GM12891 (cell line): ENCODE measurements around the gene NKX2-4. TPM values are rescaled to one million over a fixed set of nuclear protein-coding genes. Genes with fewer than 3 reads are reported as not detected.
"Not testable (repeated sequence)": the region's sequence is repeated elsewhere in the genome, so short reads cannot be mapped to it uniquely, and the experiment has no call there.

Experiments
- DNase-seq: peaks from one replicate; pipeline ENCODE4 v3.0.0; 2011; ENCODE audit warnings: low spot score; ENCODE audit not compliant: insufficient read length
- FAIRE-seq: peaks from 2 replicates; lab custom pipeline; 2011; peaks lifted over from hg19 to GRCh38; lab: Jason Lieb, UNC
- PAX5 ChIP-seq: IDR thresholded peaks from 2 replicates; pipeline ENCODE4 v1.6.1; 2011; ENCODE audit warnings: low read length, moderate library complexity, mild to moderate bottlenecking; ENCODE audit not compliant: insufficient read depth, severe bottlenecking
- POLR2A ChIP-seq: IDR thresholded peaks from 2 replicates; pipeline ENCODE4 v1.6.1; 2011; ENCODE audit warnings: low read depth, low read length, control low read depth
- POLR2AphosphoS5 ChIP-seq: IDR thresholded peaks from 2 replicates; pipeline ENCODE4 v1.6.1; 2011; ENCODE audit warnings: low read depth, low read length, control low read depth
- POU2F2 ChIP-seq: IDR thresholded peaks from 2 replicates; pipeline ENCODE4 v1.6.1; 2011; ENCODE audit warnings: low read depth, mild to moderate bottlenecking, control low read depth, low read length, moderate library complexity
- SPI1 ChIP-seq: IDR thresholded peaks from 2 replicates; pipeline ENCODE4 v1.6.1; 2011; ENCODE audit warnings: low read depth, low read length, control low read depth
- TAF1 ChIP-seq: IDR thresholded peaks from 2 replicates; pipeline ENCODE4 v1.6.1; 2011; ENCODE audit warnings: low read depth, low read length, control low read depth
- polyA plus RNA-seq: library from polyadenylated mRNA; unstranded; fragments of >200 nt; gene quantifications from one replicate; pipeline ENCODE4 v1.2.1, GENCODE V29; 2012; ENCODE audit warnings: low read depth, missing spikeins, inconsistent platforms; ENCODE audit not compliant: missing spikeins

The NKX2-4 gene
- 0.05 TPM for polyA plus RNA-seq

DNA sequence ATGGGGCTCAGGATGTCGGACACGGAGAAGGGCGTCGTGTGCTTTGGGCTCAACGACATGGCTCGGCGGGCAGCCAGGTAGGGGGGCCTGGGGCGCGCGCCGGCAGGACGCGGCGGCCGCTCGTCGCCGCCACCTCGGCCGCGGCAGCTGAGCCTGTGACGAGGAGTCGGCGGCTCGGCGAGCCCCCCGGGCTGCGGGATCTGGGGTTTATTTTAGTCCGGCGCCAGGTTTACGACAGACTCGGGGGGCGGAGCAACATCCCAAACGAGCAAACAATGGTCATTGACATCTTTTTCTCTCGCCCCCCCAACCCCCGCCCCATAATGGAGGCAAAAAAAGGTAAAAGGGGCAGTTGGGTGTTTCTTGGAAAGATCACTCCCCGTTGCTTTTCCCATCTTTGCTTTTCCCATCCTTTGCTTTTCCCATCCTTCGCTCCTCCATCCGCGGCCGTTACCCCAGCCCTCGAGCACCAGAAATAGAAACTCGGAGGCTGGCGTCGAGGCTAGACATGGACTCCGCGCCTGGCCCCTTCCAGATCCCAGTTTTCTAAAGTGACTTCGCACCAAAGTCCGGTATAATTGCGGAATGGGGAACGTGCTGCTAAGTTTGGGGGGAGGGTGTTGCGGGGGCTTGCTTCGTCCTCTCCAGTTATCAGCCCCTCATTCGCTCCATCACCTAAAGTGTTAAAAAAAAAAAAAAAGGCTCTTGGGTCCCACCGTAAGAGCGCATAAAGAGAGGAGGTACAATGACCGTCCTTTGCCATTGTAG, at the start of gene NKX2-4:
Gene NKX2-4 (minus strand): TSS at position 186 of the 768 bp plus-strand sequence. CDS start 127 bp downstream, at position 59.
- TF ChIP-seq SPI1 (no peak), PAX5 (no peak), TAF1 (no peak), POU2F2 (no peak), POLR2AphosphoS5 (no peak), POLR2A (no peak)
- no peak for DNase-seq
- no peak for FAIRE-seq

DNA sequence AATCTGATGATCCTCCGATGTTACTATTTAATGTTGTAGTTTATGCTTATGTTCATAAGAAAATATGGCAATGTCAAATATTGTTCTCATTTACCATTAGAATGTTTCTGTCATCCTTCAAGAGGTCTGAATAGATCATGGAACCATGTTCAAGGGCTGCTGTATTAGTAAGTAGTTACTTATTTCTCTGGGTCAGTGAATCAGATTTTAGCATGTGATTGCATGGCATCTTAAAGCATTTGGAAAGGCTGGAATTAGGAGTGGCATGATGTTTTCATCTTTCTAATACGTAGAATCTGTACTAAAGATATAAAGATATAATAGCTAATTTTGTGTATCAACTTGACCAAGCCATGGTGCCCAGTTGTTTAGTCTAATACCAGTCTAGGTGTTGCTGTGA, 40.5 kb upstream of the NKX2-4 start:
- no peak for FAIRE-seq
- DNase-seq, result no peak
- TF ChIP-seq PAX5 (no peak), POLR2A (no peak), SPI1 (no peak), POLR2AphosphoS5 (no peak), POU2F2 (no peak), TAF1 (no peak)

DNA sequence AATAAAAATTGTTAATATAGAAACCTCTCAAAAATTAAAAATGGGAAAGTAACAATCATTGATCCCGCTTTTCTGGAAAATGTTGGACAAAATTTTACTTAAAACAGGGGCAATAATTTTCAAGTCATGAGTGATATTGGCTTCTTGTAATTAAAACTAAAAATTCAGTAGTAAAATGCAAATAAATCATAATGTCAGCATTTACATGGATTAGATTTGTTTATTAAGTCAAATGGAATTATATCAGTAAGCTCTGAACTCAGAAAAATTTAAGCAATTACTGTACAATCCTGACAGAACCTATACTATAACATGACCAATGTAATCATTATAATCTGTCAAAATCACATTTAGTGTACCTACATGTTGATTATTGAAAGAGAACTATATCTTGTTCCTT, 39.9 kb upstream of the NKX2-4 start:
- no peak for DNase-seq
- FAIRE-seq, result no peak
- no peak for TF ChIP-seq TAF1
- TF ChIP-seq PAX5, result no peak
- TF ChIP-seq SPI1, result no peak
- no peak for TF ChIP-seq POLR2AphosphoS5
- no peak for TF ChIP-seq POU2F2
- TF ChIP-seq POLR2A, result no peak

DNA sequence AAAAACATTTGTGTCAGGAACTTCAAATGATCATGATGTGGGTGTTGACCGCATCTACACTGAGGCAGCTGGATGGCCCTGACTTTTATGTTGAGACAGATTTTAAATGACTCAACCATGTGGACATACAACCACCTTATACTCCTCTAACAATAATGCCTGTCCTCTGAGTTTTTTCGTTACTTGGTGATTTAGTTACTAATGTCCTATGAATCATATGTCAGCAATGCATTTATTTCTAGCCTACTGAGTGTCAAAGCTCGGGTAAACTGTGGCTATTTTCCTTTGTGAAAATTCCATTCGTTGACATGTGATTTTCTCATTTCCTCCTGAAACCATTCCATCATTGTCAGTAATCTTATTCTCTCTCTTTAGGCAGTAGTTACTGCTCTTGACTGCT, 38.9 kb upstream of the NKX2-4 start:
- DNase-seq (no peak), FAIRE-seq (no peak)
- no peak for TF ChIP-seq PAX5
- no peak for TF ChIP-seq POU2F2
- no peak for TF ChIP-seq TAF1
- TF ChIP-seq SPI1, result no peak
- no peak for TF ChIP-seq POLR2A
- no peak for TF ChIP-seq POLR2AphosphoS5

DNA sequence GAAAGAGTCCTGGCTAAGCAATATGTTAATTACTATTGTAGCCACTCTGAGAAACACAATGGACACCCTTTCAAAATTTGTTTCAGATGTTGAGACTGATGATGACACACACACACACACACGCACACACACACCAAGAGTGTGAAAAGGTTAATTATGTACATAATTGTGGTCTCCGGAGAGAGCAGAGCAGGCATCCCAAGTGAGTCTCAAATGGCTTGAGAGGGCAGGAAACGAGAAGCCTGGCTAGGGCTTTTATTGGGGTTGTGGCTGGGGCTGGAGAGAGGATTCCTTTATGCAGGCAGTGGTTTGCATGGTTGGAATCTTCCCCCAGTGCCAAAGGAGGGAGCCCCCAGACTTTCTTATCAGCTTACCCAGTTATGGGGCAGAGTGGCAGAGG, 38.2 kb upstream of the NKX2-4 start:
- DNase-seq, result no peak
- TF ChIP-seq POLR2AphosphoS5 (no peak), PAX5 (no peak), POU2F2 (no peak), POLR2A (no peak), TAF1 (no peak), SPI1 (no peak)
- no peak for FAIRE-seq

DNA sequence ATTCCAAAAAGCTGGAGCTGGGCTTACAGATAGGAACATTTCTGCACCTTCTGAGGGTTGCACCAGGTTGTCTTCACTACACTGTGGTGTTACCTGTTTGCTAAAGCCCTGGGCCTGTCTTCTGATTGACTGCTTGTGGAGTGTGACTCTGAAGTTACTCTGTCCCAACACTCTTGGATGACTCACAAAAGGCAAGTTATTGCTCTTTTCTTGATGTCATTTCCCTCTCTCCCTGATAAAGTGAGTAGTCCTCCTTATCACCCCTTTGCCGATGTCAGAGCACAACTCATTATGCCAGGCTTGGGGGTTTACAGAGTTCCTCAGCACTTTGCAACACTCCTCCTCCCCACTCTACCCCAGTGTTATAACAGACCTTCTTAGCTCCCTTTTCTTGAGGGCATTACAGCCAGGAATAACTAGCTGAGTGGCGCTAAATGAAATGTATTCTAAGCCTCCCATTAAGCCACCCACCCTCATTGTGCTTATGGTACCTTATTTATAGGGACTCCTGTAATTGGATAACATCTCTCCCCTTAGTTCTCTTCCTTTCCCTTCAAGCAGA, 36.1 kb upstream of the NKX2-4 start:
- no peak for DNase-seq
- FAIRE-seq, result no peak
- TF ChIP-seq PAX5 (no peak), POU2F2 (no peak), POLR2AphosphoS5 (no peak), POLR2A (no peak), SPI1 (no peak), TAF1 (no peak)

DNA sequence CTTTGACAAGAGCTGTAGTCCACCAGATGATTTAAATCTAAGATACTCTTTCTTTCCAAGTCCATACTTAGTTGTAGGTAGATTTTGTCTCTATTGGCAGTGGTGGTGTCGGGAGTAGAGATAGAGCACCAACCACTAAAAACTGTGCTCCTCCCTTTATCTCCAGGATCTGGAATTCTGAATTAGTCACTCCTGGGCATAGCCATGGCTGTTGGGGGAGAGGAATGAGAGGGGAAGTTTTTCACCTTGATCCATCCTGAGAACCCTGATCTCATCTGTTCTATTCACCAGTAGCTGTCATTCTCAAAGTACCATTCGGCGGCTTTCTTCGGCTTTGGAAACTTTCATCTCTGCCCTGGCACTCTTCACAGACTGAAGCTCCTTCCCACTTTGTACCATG, 35.6 kb upstream of the NKX2-4 start:
- DNase-seq, result no peak
- no peak for TF ChIP-seq TAF1
- TF ChIP-seq PAX5, result no peak
- no peak for TF ChIP-seq SPI1
- TF ChIP-seq POLR2AphosphoS5, result no peak
- FAIRE-seq, result no peak

DNA sequence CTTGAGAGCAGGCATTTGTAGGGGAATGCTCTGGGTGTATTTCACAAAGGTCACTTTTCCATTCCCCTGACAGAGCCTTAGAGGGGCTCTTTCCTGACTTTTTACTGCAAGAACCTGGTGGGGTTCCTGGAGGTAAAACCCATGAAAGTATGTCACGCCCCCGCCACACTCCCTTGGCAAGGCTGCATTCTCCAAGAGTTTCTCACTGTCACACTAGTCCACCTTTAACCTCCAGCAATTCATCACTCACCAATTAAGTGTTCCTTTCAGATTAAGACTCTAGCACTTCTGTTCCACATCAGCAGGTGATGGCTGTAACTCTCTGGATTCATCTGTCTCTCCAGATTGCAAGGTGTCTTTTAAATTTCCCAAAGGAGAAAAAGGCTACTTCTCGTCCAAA, 32.7 kb upstream of the NKX2-4 start:
- no peak for FAIRE-seq
- TF ChIP-seq PAX5, result no peak
- no peak for TF ChIP-seq POLR2A
- TF ChIP-seq SPI1, result no peak
- TF ChIP-seq TAF1, result no peak
- no peak for TF ChIP-seq POU2F2
- TF ChIP-seq POLR2AphosphoS5, result no peak
- DNase-seq, result no peak

DNA sequence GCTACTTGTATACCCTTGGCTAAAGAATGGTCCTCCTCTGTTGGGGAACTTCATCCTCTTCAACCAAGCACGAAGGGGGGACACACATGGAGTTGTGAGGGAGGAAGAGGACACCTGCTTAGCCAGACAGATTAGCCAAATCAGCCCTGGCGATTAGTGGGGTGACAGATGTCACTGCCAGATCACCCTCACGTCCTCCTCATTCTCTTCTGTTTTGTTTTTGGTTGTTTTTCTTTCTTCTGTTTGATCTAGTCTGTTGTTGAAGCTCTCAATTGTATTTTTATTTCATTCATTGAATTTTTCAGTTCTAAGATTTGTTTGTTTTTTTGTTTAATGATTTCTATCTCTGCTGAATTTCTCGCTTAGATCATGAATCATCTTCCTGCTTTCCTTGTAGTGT, 27.5 kb upstream of the NKX2-4 start:
- TF ChIP-seq POU2F2, result no peak
- no peak for TF ChIP-seq POLR2A
- DNase-seq (no peak), FAIRE-seq (no peak)

DNA sequence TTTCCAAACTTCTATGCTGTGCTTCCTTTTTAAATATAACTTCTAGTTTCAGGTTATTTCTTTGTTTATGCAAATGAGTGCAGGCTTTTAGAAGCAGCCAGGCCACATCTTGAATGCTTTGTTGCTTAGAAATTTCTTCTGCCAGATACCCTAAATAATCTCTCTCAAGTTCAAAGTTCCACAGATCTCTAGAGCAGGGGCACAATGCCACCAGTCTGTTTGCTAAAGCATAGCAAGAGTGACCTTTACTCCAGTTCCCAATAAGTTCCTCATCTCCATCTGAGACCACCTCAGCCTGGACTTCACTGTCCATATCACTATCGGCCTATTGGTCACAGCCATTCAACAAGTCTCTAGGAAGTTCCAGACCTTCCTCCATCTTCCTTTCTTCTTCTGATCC, 26.4 kb upstream of the NKX2-4 start:
- DNase-seq, FAIRE-seq: not testable (repeated sequence)
